Measurements from ENCODE around the gene OR2D2.

GRCh38 chr11:6871278-6871677 is 21.0 kb downstream of the OR2D2 start:
- no peak for TF ChIP-seq CTCF (IDR thresholded peaks at IDR 0.05; ENCODE audit: low read depth, low read length, poor library complexity, severe bottlenecking)
- TF ChIP-seq EZH2phosphoT487 (IDR thresholded peaks at IDR 0.05; ENCODE audit: borderline replicate concordance, low read length) = no peak
